Hematopoietic multipotent progenitor cell treated with erythropoietin and hydrocortisone succinate and interleukin-3 and kit ligand, for 4 days (in vitro differentiated cells): Measurements from ENCODE around the gene IMMP2L.

Experiments
- DNase-seq: peaks from one replicate; pipeline ENCODE4 v3.0.0-alpha.2; 2015

The IMMP2L gene

GRCh38 chr7:111556977-111557376 is 5.3 kb downstream of the IMMP2L start:
- no peak for DNase-seq

- DNase-seq, result no peak
These were observed 8.2 kb downstream of the IMMP2L start for GRCh38 chr7:111554086-111554485.

- no peak for DNase-seq
These were observed 21.2 kb downstream of the IMMP2L start for GRCh38 chr7:111541067-111541466.

- no peak for DNase-seq
These were observed 22.0 kb downstream of the IMMP2L start for GRCh38 chr7:111540199-111540815.

GRCh38 chr7:111537134-111537533 is 25.2 kb downstream of the IMMP2L start:
- no peak for DNase-seq

GRCh38 chr7:111535142-111535870 is 27.0 kb downstream of the IMMP2L start:
- DNase-seq, result no peak

GRCh38 chr7:111532625-111533024 is 29.7 kb downstream of the IMMP2L start:
- no peak for DNase-seq

GRCh38 chr7:111531993-111532392 is 30.3 kb downstream of the IMMP2L start:
- DNase-seq, result no peak

- no peak for DNase-seq
These were observed 32.0 kb downstream of the IMMP2L start for GRCh38 chr7:111530356-111530668.

GRCh38 chr7:111529507-111530355 is 32.6 kb downstream of the IMMP2L start:
- DNase-seq, result no peak

GRCh38 chr7:111528331-111528730 is 34.0 kb downstream of the IMMP2L start:
- DNase-seq, result no peak

- no peak for DNase-seq
These were observed 34.7 kb downstream of the IMMP2L start for GRCh38 chr7:111527545-111527944.

- no peak for DNase-seq
These were observed 37.2 kb downstream of the IMMP2L start for GRCh38 chr7:111525100-111525499.

GRCh38 chr7:111521660-111522059 is 40.6 kb downstream of the IMMP2L start:
- no peak for DNase-seq

- DNase-seq, result no peak
These were observed 44.0 kb downstream of the IMMP2L start for GRCh38 chr7:111518264-111518663.

GRCh38 chr7:111517549-111517951 is 44.7 kb downstream of the IMMP2L start:
- no peak for DNase-seq

GRCh38 chr7:111516612-111517011 is 45.7 kb downstream of the IMMP2L start:
- DNase-seq, result no peak

GRCh38 chr7:111513566-111513965 is 48.7 kb downstream of the IMMP2L start:
- no peak for DNase-seq

GRCh38 chr7:111511845-111512244 is 50.4 kb downstream of the IMMP2L start:
- no peak for DNase-seq

- DNase-seq, result no peak
These were observed 51.5 kb downstream of the IMMP2L start for GRCh38 chr7:111510584-111511378.

GRCh38 chr7:111510062-111510461 is 52.2 kb downstream of the IMMP2L start:
- no peak for DNase-seq

GRCh38 chr7:111509288-111509687 is 53.0 kb downstream of the IMMP2L start:
- DNase-seq, result no peak

GRCh38 chr7:111508387-111508786 is 53.9 kb downstream of the IMMP2L start:
- no peak for DNase-seq
